Liver (tissue), 9 donors: Measurements from ENCODE around the gene KRT85. TPM values are rescaled to one million over a fixed set of nuclear protein-coding genes. Genes with fewer than 3 reads are reported as not detected.

Source experiments
- DNase-seq: peaks from one replicate; pipeline ENCODE4 v3.0.0-alpha.2; 2017; ENCODE audit warnings: low spot score
- H3K27ac ChIP-seq, 2 donors: one replicate each; pipeline ENCODE4 v1.7.0; 2013; ENCODE audit warnings: inconsistent platforms in 2 of 2, low read length in 2 of 2, control low read depth in 1 of 2, low read depth in 1 of 2, mild to moderate bottlenecking in 1 of 2
- H3K27me3 ChIP-seq, 4 donors: one replicate each; pipeline versions ENCODE4 v1.6.1 to v1.7.0; 2013; ENCODE audit warnings: low read length in 3 of 4, inconsistent platforms in 1 of 4, mild to moderate bottlenecking in 1 of 4, moderate library complexity in 1 of 4; ENCODE audit not compliant: control insufficient read depth in 4 of 4, insufficient read depth in 4 of 4
- H3K36me3 ChIP-seq, 4 donors: one replicate each; pipeline versions ENCODE4 v1.6.1 to v1.7.0; 2013; ENCODE audit warnings: low read length in 3 of 4, mild to moderate bottlenecking in 3 of 4, low read depth in 1 of 4, moderate library complexity in 1 of 4; ENCODE audit not compliant: control insufficient read depth in 4 of 4, insufficient read depth in 3 of 4
- H3K4me1 ChIP-seq, 4 donors: one replicate each; pipeline versions ENCODE4 v1.6.1 to v1.7.0; 2013; ENCODE audit warnings: low read length in 3 of 4, mild to moderate bottlenecking in 3 of 4, moderate library complexity in 1 of 4; ENCODE audit not compliant: control insufficient read depth in 4 of 4, insufficient read depth in 4 of 4
- H3K4me3 ChIP-seq, 3 donors: one replicate each; pipeline versions ENCODE4 v1.6.1 to v1.7.0; 2013; ENCODE audit warnings: low read length in 3 of 3, control low read depth in 1 of 3, low read depth in 1 of 3, mild to moderate bottlenecking in 1 of 3
- H3K9ac ChIP-seq, 2 donors: one replicate each; pipeline ENCODE4 v1.7.0; 2013; ENCODE audit warnings: low read length in 2 of 2, mild to moderate bottlenecking in 2 of 2, moderate library complexity in 2 of 2, control low read depth in 1 of 2, low read depth in 1 of 2
- H3K9me3 ChIP-seq, 4 donors: one replicate each; pipeline versions ENCODE4 v1.6.1 to v1.7.0; 2013; ENCODE audit warnings: low read length in 3 of 4; ENCODE audit not compliant: control insufficient read depth in 4 of 4
- ATF3 ChIP-seq: IDR thresholded peaks from 2 replicates; pipeline ENCODE4 v1.6.1; 2016; ENCODE audit warnings: antibody characterized with exemption
- CTCF ChIP-seq: fragments of 150-350 bp; IDR thresholded peaks from 2 replicates; pipeline ENCODE4 v1.5.1; 2017; ENCODE audit warnings: improper control_type of control experiment, low read depth, low read length; ENCODE audit not compliant: missing input control
- EGR1 ChIP-seq, 2 donors: IDR thresholded peaks; 2 replicates each; pipeline ENCODE4 v1.6.1; 2016 to 2018; ENCODE audit warnings: antibody characterized with exemption in 2 of 2, low read depth in 2 of 2
- FOXA1 ChIP-seq: IDR thresholded peaks from 2 replicates; pipeline ENCODE4 v1.6.1; 2016; ENCODE audit warnings: antibody characterized with exemption
- FOXA2 ChIP-seq: IDR thresholded peaks from 2 replicates; pipeline ENCODE4 v1.6.1; 2016; ENCODE audit warnings: antibody characterized with exemption
- GABPA ChIP-seq, 2 donors: IDR thresholded peaks in 1 of 2; conservative IDR thresholded peaks in 1 of 2; 2 replicates each; pipeline ENCODE4 v1.6.1; 2016; ENCODE audit warnings: antibody characterized with exemption in 2 of 2, mild to moderate bottlenecking in 1 of 2, moderate library complexity in 1 of 2
- HNF4A ChIP-seq, 2 donors: conservative IDR thresholded peaks; 2 replicates each; pipeline ENCODE4 v1.6.1; 2016; ENCODE audit warnings: antibody characterized with exemption in 2 of 2, mild to moderate bottlenecking in 2 of 2
- HNF4G ChIP-seq: IDR thresholded peaks from 2 replicates; pipeline ENCODE4 v1.6.1; 2016; ENCODE audit warnings: antibody characterized with exemption
- JUND ChIP-seq, 2 donors: IDR thresholded peaks; 2 replicates each; pipeline ENCODE4 v1.6.1; 2016; ENCODE audit warnings: antibody characterized with exemption in 2 of 2
- MAX ChIP-seq: IDR thresholded peaks from 2 replicates; pipeline ENCODE4 v1.6.1; 2016; ENCODE audit warnings: antibody characterized with exemption
- NR2F2 ChIP-seq: IDR thresholded peaks from 2 replicates; pipeline ENCODE4 v1.6.1; 2016; ENCODE audit warnings: antibody characterized with exemption
- RAD21 ChIP-seq, 2 donors: IDR thresholded peaks; 2 replicates each; pipeline ENCODE4 v1.6.1; 2016; ENCODE audit warnings: antibody characterized with exemption in 2 of 2, mild to moderate bottlenecking in 2 of 2
- REST ChIP-seq: IDR thresholded peaks from 2 replicates; pipeline ENCODE4 v1.6.1; 2016; ENCODE audit warnings: antibody characterized with exemption, mild to moderate bottlenecking
- RXRA ChIP-seq, 2 donors: IDR thresholded peaks; 2 replicates each; pipeline ENCODE4 v1.6.1; 2017 to 2018; ENCODE audit warnings: antibody characterized with exemption in 2 of 2, mild to moderate bottlenecking in 1 of 2
- SP1 ChIP-seq: IDR thresholded peaks from 2 replicates; pipeline ENCODE4 v1.6.1; 2018; ENCODE audit warnings: antibody characterized with exemption, mild to moderate bottlenecking
- TAF1 ChIP-seq: conservative IDR thresholded peaks from 2 replicates; pipeline ENCODE4 v1.6.1; 2016; ENCODE audit warnings: antibody characterized with exemption, mild to moderate bottlenecking
- YY1 ChIP-seq: IDR thresholded peaks from 2 replicates; pipeline ENCODE4 v1.6.1; 2016; ENCODE audit warnings: antibody characterized with exemption, mild to moderate bottlenecking
- ZBTB33 ChIP-seq: IDR thresholded peaks from 2 replicates; pipeline ENCODE4 v1.6.1; 2016; ENCODE audit warnings: antibody characterized with exemption
- WGBS: extraction: QIAGEN DNeasy Blood & Tissue Kit; methylation state at CpG from one replicate; pipeline ENCODE4 v1.1.7; 2013; 5-methylcytosine and 5-hydroxymethylcytosine counted together
- polyA plus RNA-seq, 2 donors: library from polyadenylated mRNA; stranded (reverse) in 1 of 2; unstranded in 1 of 2; fragments of 200-250 nt in 1 of 2; fragments of >200 nt in 1 of 2; fragmentation: Nextera tagmentation in 1 of 2; extraction: Ambion mirVana in 1 of 2; gene quantifications; one replicate each; pipeline versions ENCODE4 v1.2.1 to v1.2.3, GENCODE V29; 2013 to 2015
- total RNA-seq, 2 donors: library from RNA; depleted of rRNA; stranded (reverse); fragments of >200 nt; gene quantifications; one replicate each; pipeline ENCODE4 v1.2.3, GENCODE V29; 2014
- donor health status: healthy.
- donor health status: healthy.
- donor health status: healthy.
- donor health status: healthy.
- donor health status: healthy.

KRT85 gene
- total and polyA plus RNA-seq, 4 donors: not detected

- no peak for DNase-seq
- Histone ChIP-seq H3K27me3 (no peaks in the 10 kb centered on the region), H3K27ac (no peak overlapping the region), H3K4me3 (no peak overlapping the region), H3K9me3 (no peaks in the 10 kb centered on the region), H3K9ac (no peak overlapping the region), H3K4me1 (no peaks in the 10 kb centered on the region), H3K36me3 (no peaks in the 10 kb centered on the region)
- TF ChIP-seq NR2F2 (no peak), RAD21 (IDR thresholded peaks at IDR 0.05) (no peak), TAF1 (no peak), REST (no peak), HNF4G (no peak), ATF3 (no peak), MAX (no peak), FOXA1 (no peak), YY1 (no peak), RXRA (IDR thresholded peaks at IDR 0.05) (no peak), HNF4A (conservative IDR thresholded peaks at IDR 0.05) (no peak), SP1 (no peak), FOXA2 (no peak), GABPA (IDR thresholded peaks at IDR 0.05 in 1 of 2, conservative IDR thresholded peaks at IDR 0.05 in 1 of 2) (no peak), ZBTB33 (no peak), JUND (IDR thresholded peaks at IDR 0.05) (no peak), CTCF (no peak), EGR1 (IDR thresholded peaks at IDR 0.05; ENCODE audit: low read depth in 2 of 2) (no peak)
- 84% methylated on average over 8 of the region's 8 CpGs for WGBS
Measured at GRCh38 chr12:52396656-52397055, 29.4 kb upstream of the KRT85 start.
